HEK293T (cell line): ENCODE data around the gene RSAD2.

Source experiments
- ARNT ChIP-seq: fragments of 450-650 bp; IDR thresholded peaks from 2 replicates; pipeline ENCODE4 v1.6.1; 2017; ENCODE audit warnings: mild to moderate bottlenecking
- BHLHE40 ChIP-seq: fragments of 450-650 bp; IDR thresholded peaks from 2 replicates; pipeline ENCODE4 v1.6.1; 2016; ENCODE audit warnings: mild to moderate bottlenecking, moderate library complexity, borderline replicate concordance
- ELF4 ChIP-seq: fragments of 450-650 bp; IDR thresholded peaks from 2 replicates; pipeline ENCODE4 v1.6.1; 2017; ENCODE audit warnings: antibody characterized with exemption
- FOXA1 ChIP-seq: fragments of 450-650 bp; IDR thresholded peaks from 2 replicates; pipeline ENCODE4 v1.6.1; 2016; ENCODE audit warnings: mild to moderate bottlenecking
- FOXK2 ChIP-seq: fragments of 450-650 bp; IDR thresholded peaks from 2 replicates; pipeline ENCODE4 v1.6.1; 2016; ENCODE audit warnings: mild to moderate bottlenecking
- FOXM1 ChIP-seq: fragments of 450-650 bp; IDR thresholded peaks from 2 replicates; pipeline ENCODE4 v1.6.1; 2017; ENCODE audit warnings: mild to moderate bottlenecking, borderline replicate concordance
- L3MBTL2 ChIP-seq: fragments of 450-650 bp; conservative IDR thresholded peaks from 2 replicates; pipeline ENCODE4 v1.6.1; 2016; ENCODE audit warnings: mild to moderate bottlenecking
- NFRKB ChIP-seq: fragments of 450-650 bp; IDR thresholded peaks from 2 replicates; pipeline ENCODE4 v1.6.1; 2016; ENCODE audit warnings: mild to moderate bottlenecking, moderate library complexity

GRCh38 chr2:6933911-6934310 is 56.3 kb downstream of the RSAD2 start:
- TF ChIP-seq ARNT = no peak
- no peak for TF ChIP-seq FOXA1
- TF ChIP-seq FOXM1 = no peak
- no peak for TF ChIP-seq ELF4
- no peak for TF ChIP-seq FOXK2
- no peak for TF ChIP-seq BHLHE40
- no peak for TF ChIP-seq NFRKB
- TF ChIP-seq L3MBTL2 = no peak
